GM21717 (cell line): ENCODE data around the gene DOCK1.
"Not testable (repeated sequence)": the region's sequence is repeated elsewhere in the genome, so short reads cannot be mapped to it uniquely, and the experiment has no call there.

Experiments
- ATAC-seq: cut with Tn5 transposase; IDR thresholded peaks from one replicate; pipeline ENCODE4 v1.9.1; 2021; ENCODE audit warnings: mild to moderate bottlenecking, moderate library complexity; ENCODE audit not compliant: unreplicated experiment

Gene DOCK1

DNA sequence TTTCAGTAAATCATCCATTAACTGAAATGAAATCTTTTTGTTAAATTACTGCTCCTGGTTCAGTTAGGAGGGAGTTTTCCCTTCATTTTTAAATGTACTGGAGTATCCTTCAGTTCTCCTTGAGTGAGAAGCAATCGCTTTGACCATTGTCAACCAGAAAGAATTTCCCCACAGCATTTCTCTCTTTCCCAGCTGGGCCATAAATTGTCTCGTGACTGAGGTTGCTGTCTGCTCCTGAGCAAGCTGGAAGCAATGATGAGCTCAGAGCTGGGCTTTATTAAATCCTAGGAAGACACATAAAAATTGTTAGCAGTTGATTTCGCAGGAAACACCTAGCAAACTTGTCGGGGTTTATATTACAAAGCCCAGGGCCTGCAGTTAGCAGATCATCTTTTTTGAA, 393.2 kb downstream of the DOCK1 start:
- ATAC-seq: no peak

DNA sequence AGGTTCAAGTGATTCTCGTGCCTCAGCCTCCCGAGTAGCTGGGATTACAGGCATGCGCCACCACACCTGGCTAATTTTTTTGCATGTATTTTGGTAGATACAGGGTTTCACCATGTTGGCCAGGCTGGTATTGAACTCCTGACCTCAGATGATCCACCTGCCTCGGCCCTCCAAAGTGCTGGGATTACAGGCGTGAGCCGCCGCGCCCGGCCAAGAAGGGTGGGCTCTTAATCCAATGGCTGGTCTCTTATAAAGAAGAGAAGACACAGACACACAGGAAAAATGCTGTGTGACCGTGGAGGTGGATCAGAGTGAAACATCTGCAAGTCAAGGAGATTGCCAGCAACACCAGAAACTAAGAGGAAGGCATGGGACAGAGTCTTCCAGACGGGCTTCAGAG, 394.0 kb downstream of the DOCK1 start:
- not testable (repeated sequence) for ATAC-seq

GRCh38 chr10:127299956-127300689, 394.9 kb downstream of the DOCK1 start:
- ATAC-seq: no peak

- no peak for ATAC-seq
Measured at GRCh38 chr10:127300868-127301321, 395.7 kb downstream of the DOCK1 start.

DNA sequence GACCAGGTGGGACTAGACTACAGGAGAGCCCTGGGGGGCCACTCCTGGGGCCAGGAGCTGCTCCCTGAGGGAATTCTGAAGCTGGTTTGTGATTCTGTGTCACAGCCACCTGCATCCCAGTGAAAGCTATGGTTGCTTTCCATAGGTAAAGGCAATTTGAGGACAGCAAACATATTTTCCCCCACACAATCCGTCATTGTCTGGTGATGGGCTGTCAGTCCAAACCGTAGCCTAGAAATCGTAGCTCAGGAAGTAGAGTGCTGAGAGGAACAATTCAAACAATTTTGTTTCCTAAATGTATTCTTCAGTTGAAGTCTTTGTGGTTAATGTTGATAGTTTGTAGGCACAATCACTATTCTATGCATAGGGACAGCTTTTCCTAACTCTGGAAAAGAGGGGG, 397.1 kb downstream of the DOCK1 start:
- ATAC-seq: no peak

GRCh38 chr10:127303105-127303504, 397.9 kb downstream of the DOCK1 start:
- no peak for ATAC-seq

GRCh38 chr10:127303746-127304145, 398.5 kb downstream of the DOCK1 start:
- no peak for ATAC-seq

DNA sequence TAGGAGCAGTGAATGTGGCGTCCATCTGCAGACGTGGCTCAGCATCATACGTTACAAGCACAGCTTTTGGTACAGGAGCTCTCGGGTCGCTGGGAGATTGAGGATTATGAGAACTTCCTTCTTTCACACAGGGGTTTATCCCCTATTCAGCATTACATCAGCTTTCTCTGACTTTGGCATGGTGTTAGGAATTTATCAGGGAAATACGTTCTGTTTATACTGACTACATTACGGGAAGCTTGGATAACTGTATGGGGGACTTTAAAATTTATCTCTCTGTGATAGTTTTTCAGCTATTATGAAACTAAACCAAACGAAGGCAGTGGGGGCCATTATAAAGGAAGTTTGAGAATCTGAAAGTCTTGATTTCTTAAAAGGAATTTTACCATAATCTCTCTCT, 401.3 kb downstream of the DOCK1 start:
- no peak for ATAC-seq

DNA sequence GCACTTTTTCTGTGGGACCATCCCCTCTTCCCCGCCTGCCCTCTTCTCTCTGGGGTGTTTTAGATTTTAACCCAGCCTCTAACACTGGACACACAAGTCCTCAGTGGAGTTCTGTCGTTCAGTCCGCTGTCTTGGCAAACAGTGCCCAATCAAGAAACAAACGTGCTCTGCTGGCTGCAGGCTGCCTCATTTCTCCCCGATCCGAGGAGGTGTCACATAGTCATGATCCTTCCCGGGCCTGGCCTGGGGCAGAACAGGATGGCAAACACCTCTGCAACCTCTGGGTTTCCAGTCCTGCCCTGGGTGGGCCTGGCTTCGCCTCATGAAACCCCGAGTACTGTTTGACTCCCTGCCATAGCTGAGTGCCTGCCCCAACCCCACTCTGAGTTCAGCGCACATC, 402.1 kb downstream of the DOCK1 start:
- no peak for ATAC-seq

DNA sequence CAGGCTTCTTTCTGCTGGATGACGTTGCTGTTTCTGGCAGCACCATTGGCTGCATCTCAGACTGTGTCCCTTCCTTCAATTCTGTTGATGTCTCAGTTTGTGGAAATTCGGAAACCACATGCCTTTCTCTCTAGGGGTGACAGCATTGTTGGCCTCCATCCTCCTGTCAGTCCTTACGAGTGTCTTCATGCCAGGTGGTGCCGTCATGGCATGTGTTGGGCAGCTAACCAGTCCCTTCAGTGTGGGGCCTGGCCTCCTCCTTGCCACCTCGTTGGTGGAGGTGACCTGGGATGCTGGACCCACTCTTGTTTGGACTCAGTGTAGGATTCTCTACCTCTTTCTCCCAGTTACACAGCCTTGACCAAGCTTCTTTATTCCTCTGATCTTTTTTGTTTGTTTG, 402.8 kb downstream of the DOCK1 start:
- ATAC-seq: no peak

DNA sequence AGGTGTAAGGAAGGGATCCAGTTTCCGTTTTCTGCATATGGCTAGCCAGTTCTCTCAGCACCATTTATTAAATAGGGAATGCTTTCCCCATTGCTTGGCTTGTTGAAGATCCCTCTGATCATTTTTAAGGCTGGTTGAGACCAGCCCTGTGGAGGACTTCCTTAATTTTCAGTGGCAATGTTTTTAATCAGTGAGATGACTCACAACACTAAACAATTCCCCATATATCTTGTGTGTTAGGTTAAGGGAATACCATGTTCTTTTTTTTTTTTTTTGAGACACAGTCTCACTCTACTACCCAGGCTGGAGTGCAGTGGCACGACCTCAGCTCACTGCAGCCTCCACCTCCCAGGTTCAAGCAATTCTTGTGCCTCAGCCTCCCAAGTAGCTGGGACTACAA, 404.4 kb downstream of the DOCK1 start:
- not testable (repeated sequence) for ATAC-seq

GRCh38 chr10:127310430-127310829, 405.2 kb downstream of the DOCK1 start:
- ATAC-seq: no peak

GRCh38 chr10:127310923-127311322, 405.7 kb downstream of the DOCK1 start:
- no peak for ATAC-seq

- no peak for ATAC-seq
Measured at GRCh38 chr10:127313996-127314700, 408.9 kb downstream of the DOCK1 start.

- no peak for ATAC-seq
Measured at GRCh38 chr10:127314797-127315196, 409.6 kb downstream of the DOCK1 start.

DNA sequence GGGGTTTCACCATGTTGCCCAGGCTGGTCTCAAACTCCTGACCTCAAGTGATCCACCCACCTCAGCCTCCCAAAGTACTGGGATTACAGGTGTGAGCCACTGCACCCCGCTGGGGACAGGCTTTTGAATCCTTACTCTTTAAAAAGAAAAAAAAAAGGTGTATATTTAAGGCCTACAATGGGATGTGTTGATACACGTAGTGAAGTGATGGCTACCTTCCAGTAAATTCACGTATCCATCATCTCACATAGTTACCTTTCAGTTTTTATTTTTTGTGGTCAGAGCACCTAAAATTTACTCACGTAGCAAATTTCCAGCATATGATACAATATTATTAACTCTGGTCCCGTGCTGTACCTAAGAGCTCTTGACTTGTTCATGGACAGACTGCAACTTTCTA, 410.7 kb downstream of the DOCK1 start:
- no peak for ATAC-seq

DNA sequence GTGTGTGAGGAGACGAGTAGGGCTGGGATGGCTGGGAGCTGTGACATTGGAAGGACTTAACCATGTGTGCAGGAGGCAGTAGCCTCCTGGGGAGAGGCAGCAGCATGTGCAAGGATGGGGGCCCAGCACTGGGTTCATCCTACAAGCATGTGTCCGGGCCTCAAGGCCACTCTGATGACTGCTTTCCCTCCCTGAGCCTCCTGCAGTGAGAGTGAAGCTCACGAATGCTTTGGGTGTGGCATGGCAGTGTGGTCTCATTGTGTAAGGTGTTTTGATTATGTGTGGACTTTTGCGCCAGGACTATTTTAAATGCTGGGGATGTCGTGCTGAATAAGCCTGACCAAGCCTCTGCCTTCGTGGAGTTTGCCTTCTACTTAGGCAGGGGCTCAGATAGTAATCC, 413.2 kb downstream of the DOCK1 start:
- ATAC-seq: no peak

GRCh38 chr10:127319271-127319670, 414.0 kb downstream of the DOCK1 start:
- no peak for ATAC-seq

DNA sequence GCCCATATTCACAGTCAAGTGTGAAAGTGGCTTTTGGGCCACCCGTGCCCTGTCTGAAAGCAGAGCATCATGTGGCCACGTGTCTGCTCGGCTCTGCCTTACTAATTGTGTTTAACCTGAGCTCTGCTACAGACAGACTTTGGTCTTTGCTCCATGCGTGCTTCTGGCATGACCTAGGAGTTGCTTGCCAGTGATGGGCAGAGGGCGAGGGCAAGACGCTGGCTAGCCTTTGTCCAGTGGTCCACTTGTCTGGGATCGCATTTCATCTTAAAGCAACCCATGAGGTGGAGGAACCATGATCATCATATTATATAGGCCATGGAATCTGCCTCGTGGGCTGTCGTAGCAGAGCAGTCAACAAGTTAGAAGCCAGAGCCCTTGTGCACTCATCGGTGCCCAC, 414.5 kb downstream of the DOCK1 start:
- ATAC-seq: no peak

- ATAC-seq: no peak
Measured at GRCh38 chr10:127320176-127320575, 414.9 kb downstream of the DOCK1 start.

- no peak for ATAC-seq
Measured at GRCh38 chr10:127322286-127322685, 417.1 kb downstream of the DOCK1 start.

DNA sequence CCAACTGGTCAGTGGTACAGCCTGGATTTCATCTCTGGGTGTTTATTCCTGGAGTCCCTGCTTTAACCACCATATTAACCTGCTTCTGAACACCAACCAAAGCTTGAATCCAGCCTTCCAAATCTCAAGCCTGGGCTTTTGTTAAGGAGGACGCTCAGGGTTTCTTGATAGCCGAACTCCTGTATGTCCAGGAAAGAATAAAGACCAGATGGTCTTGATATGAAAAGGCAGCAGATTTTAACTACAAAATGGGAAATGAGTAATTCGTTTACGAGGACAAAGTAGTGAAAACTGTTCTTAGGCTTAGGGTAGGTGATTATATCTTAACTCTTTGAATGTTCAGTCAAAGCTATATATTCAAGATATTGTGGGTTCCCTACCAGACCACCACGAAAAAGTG, 420.3 kb downstream of the DOCK1 start:
- ATAC-seq: no peak
